Measurements from ENCODE around the gene ANGEL2.
"Not testable (repeated sequence)": the region's sequence is repeated elsewhere in the genome, so short reads cannot be mapped to it uniquely, and the experiment has no call there.

Gene ANGEL2

GRCh38 chr1:213017447-213018273 lies 2.0 kb upstream of the ANGEL2 start:
- no peak for DNase-seq

- DNase-seq = no peak
Observed at GRCh38 chr1:213014642-213015041, 1.0 kb downstream of the ANGEL2 start.

GRCh38 chr1:213008564-213008963 lies 7.1 kb downstream of the ANGEL2 start:
- peak in 1 of 2 donors; percentile 4 for DNase-seq

GRCh38 chr1:213003256-213003655 lies 12.4 kb downstream of the ANGEL2 start:
- DNase-seq = no peak

- no peak for DNase-seq
Observed at GRCh38 chr1:212994926-212995325, 20.7 kb downstream of the ANGEL2 start.

- not testable (repeated sequence) for DNase-seq
Observed at GRCh38 chr1:212993960-212994359, 21.7 kb downstream of the ANGEL2 start.

- no peak for DNase-seq
Observed at GRCh38 chr1:212990276-212990675, 25.4 kb downstream of the ANGEL2 start.

- no peak for DNase-seq
Observed at GRCh38 chr1:212987702-212988322, 27.9 kb downstream of the ANGEL2 start.

- DNase-seq = no peak
Observed at GRCh38 chr1:212986551-212986950, 29.1 kb downstream of the ANGEL2 start.

GRCh38 chr1:212984522-212985291 lies 31.0 kb downstream of the ANGEL2 start:
- DNase-seq = no peak

- no peak for DNase-seq
Observed at GRCh38 chr1:212983482-212983881, 32.2 kb downstream of the ANGEL2 start.

- DNase-seq = no peak
Observed at GRCh38 chr1:212982430-212983152, 33.1 kb downstream of the ANGEL2 start.

GRCh38 chr1:212981571-212982328 lies 33.9 kb downstream of the ANGEL2 start:
- DNase-seq = no peak

GRCh38 chr1:212981025-212981495 lies 34.6 kb downstream of the ANGEL2 start:
- no peak for DNase-seq

- no peak for DNase-seq
Observed at GRCh38 chr1:212980123-212980785, 35.4 kb downstream of the ANGEL2 start.

- DNase-seq = peak in 1 of 2 donors; percentile 16
Observed at GRCh38 chr1:212979340-212980122, 36.1 kb downstream of the ANGEL2 start.

GRCh38 chr1:212977781-212978645 lies 37.7 kb downstream of the ANGEL2 start:
- no peak for DNase-seq

- DNase-seq = no peak
Observed at GRCh38 chr1:212976586-212976985, 39.1 kb downstream of the ANGEL2 start.

GRCh38 chr1:212975111-212975918 lies 40.4 kb downstream of the ANGEL2 start:
- no peak for DNase-seq
